Measurements from ENCODE around the gene MRPL41. TPM values are rescaled to one million over a fixed set of nuclear protein-coding genes. Genes with fewer than 3 reads are reported as not detected.

The MRPL41 gene
- total and polyA plus RNA-seq, 2 of the 13 experiments (the other 11 are each of a cell fraction or from before 2014, with no cell fraction given) = 20.9 to 54.0 TPM

GRCh38 chr9:137581361-137582285 is 29.9 kb downstream of the MRPL41 start:
- Histone ChIP-seq H3K9ac (ENCODE audit: insufficient read depth, low read depth, low read length) (no peak overlapping the region), H3K4me2 (ENCODE audit: low read depth, low read length) (no peak overlapping the region), H3K4me3 (replicated peaks in 1 of 3; ENCODE audit: insufficient read depth in 1 of 3, low read depth in 2 of 3, low read length in 3 of 3) (no peak overlapping the region), H3K36me3 (replicated peaks in 1 of 2; ENCODE audit: control insufficient read depth in 1 of 2, insufficient read depth in 2 of 2, low read length in 2 of 2) (peaks cover 16 to 48% of the 10 kb centered on the region in 2 experiments; a peak in 4 of 5 replicates), H3K27me3 (ENCODE audit: control insufficient read depth in 1 of 2, insufficient read depth in 2 of 2, low read length in 2 of 2) (no peaks in the 10 kb centered on the region), H3K27ac (ENCODE audit: extremely low read length, insufficient read depth, low read length) (no peak overlapping the region), H3K79me2 (ENCODE audit: insufficient read depth, low read length) (peaks cover 14% of the 10 kb centered on the region), H4K20me1 (ENCODE audit: insufficient read depth, low read length) (no peaks in the 10 kb centered on the region; the same call in 1 of the 2 replicates), H2AFZ (ENCODE audit: low read length) (no peak overlapping the region), H3K4me1 (ENCODE audit: insufficient read depth, low read length) (peaks cover 21% of the 10 kb centered on the region), H3K9me3 (ENCODE audit: low read length) (no peaks in the 10 kb centered on the region)
- no peak for TF ChIP-seq ATM (IDR thresholded peaks at IDR 0.05; ENCODE audit: borderline replicate concordance)
- TF ChIP-seq ZNF607 (CRISPR knock-in tag; IDR thresholded peaks at IDR 0.05; ENCODE audit: borderline replicate concordance) = no peak
- 0 out of 4 replicates have a peak, but pooled peaks of 1 of the 2 experiments have one; percentile 30 for TF ChIP-seq POLR2A (IDR thresholded peaks at IDR 0.05; ENCODE audit: insufficient read depth in 1 of 2, low read depth in 2 of 2, low read length in 2 of 2)
- DNase-seq (ENCODE audit: low spot score) (no peak), ATAC-seq (no peak), FAIRE-seq (no peak)
- POLR2A ChIA-PET = interaction anchor here (0.7 to 2.1 kb wide), 4 partner anchors 9 to 37 kb away, joined by 3 to 7 read pairs (median 4); partner anchors contain the start of genes ARRDC1, EHMT1 and ZMYND19
- 93% methylated on average over 17 of the region's 22 CpGs for WGBS (ENCODE audit: low lambda C conversion rate)
- in situ Hi-C loops (cut with HindIII; ENCODE audit: extremely low pct_ligation_motif_present, low pct_unique_long_range_greater_than_20kb) (no loop called here), intact Hi-C loops (cut with micrococcal nuclease; ENCODE audit: unreplicated experiment) (no loop called here)
- no TSS peak for BruUV-seq (replicated peaks)
- CTCF ChIA-PET (ENCODE audit: low intra/inter-chr PET ratio, low total read pairs) = no interaction called here

- Histone ChIP-seq H3K9ac (ENCODE audit: insufficient read depth, low read depth, low read length) (no peak overlapping the region), H3K4me2 (ENCODE audit: low read depth, low read length) (no peak overlapping the region), H3K27me3 (ENCODE audit: control insufficient read depth in 1 of 2, insufficient read depth in 2 of 2, low read length in 2 of 2) (no peaks in the 10 kb centered on the region), H2AFZ (ENCODE audit: low read length) (no peak overlapping the region), H3K36me3 (replicated peaks in 1 of 2; ENCODE audit: control insufficient read depth in 1 of 2, insufficient read depth in 2 of 2, low read length in 2 of 2) (peaks cover 22 to 55% of the 10 kb centered on the region in 2 experiments), H3K4me3 (replicated peaks in 1 of 3; ENCODE audit: insufficient read depth in 1 of 3, low read depth in 2 of 3, low read length in 3 of 3) (no peak overlapping the region), H3K79me2 (ENCODE audit: insufficient read depth, low read length) (peaks cover 7% of the 10 kb centered on the region), H3K27ac (ENCODE audit: extremely low read length, insufficient read depth, low read length) (no peak overlapping the region), H4K20me1 (ENCODE audit: insufficient read depth, low read length) (no peaks in the 10 kb centered on the region), H3K4me1 (ENCODE audit: insufficient read depth, low read length) (peaks cover 13% of the 10 kb centered on the region), H3K9me3 (ENCODE audit: low read length) (no peaks in the 10 kb centered on the region)
- in situ Hi-C loops (cut with HindIII; ENCODE audit: extremely low pct_ligation_motif_present, low pct_unique_long_range_greater_than_20kb) = no loop called here
- intact Hi-C loops (cut with micrococcal nuclease; ENCODE audit: unreplicated experiment) = no loop called here
- DNase-seq (ENCODE audit: low spot score) (no peak), ATAC-seq (no peak), FAIRE-seq (no peak)
- 95% methylated on average over 8 of the region's 20 CpGs for WGBS (ENCODE audit: low lambda C conversion rate)
- TF ChIP-seq STAG1 (CRISPR knock-in tag; IDR thresholded peaks at IDR 0.05) (peak; percentile 65), AGO1 (IDR thresholded peaks at IDR 0.05; ENCODE audit: low read depth, low read length, poor library complexity, severe bottlenecking) (no peak), RAD21 (CRISPR knock-in tag; IDR thresholded peaks at IDR 0.05) (peak; percentile 42; the same call in 1 of the 2 replicates), AGO2 (optimal IDR thresholded peaks at IDR 0.05; ENCODE audit: low read depth, low read length) (peak; percentile 41), ZBTB38 (CRISPR knock-in tag; IDR thresholded peaks at IDR 0.05) (peak; percentile 94), SMC3 (IDR thresholded peaks at IDR 0.05; ENCODE audit: low read length) (0 out of 2 replicates have a peak, but pooled peaks have one; percentile 22), DZIP1 (CRISPR knock-in tag; IDR thresholded peaks at IDR 0.05) (no peak)
- TF ChIP-seq, protein P1, sequence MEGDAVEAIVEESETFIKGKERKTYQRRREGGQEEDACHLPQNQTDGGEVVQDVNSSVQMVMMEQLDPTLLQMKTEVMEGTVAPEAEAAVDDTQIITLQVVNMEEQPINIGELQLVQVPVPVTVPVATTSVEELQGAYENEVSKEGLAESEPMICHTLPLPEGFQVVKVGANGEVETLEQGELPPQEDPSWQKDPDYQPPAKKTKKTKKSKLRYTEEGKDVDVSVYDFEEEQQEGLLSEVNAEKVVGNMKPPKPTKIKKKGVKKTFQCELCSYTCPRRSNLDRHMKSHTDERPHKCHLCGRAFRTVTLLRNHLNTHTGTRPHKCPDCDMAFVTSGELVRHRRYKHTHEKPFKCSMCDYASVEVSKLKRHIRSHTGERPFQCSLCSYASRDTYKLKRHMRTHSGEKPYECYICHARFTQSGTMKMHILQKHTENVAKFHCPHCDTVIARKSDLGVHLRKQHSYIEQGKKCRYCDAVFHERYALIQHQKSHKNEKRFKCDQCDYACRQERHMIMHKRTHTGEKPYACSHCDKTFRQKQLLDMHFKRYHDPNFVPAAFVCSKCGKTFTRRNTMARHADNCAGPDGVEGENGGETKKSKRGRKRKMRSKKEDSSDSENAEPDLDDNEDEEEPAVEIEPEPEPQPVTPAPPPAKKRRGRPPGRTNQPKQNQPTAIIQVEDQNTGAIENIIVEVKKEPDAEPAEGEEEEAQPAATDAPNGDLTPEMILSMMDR (CRISPR knock-in tag; IDR thresholded peaks at IDR 0.05) = peak; percentile 60
- ChIA-PET POLR2A (interaction anchor here (0.7 to 2.1 kb wide), 3 partner anchors 8 to 37 kb away, joined by 3 to 7 read pairs (median 6); partner anchors contain the start of genes ARRDC1, EHMT1 and ZMYND19), CTCF (ENCODE audit: low intra/inter-chr PET ratio, low total read pairs) (no interaction called here)
- BruUV-seq (replicated peaks) = no TSS peak
Measured at GRCh38 chr9:137582286-137582860, 30.7 kb downstream of the MRPL41 start.

Measured in HepG2 (cell line).